NCI-H748 treated with DMSO at 0.1 percent for 48 hours (cell line): Measurements from ENCODE around the gene INSYN2A.

ENCODE experiments used
- DNase-seq: peaks from one replicate; lab custom pipeline; 2025; lab: John Stamatoyannopoulos, UW

Gene INSYN2A, protein sequence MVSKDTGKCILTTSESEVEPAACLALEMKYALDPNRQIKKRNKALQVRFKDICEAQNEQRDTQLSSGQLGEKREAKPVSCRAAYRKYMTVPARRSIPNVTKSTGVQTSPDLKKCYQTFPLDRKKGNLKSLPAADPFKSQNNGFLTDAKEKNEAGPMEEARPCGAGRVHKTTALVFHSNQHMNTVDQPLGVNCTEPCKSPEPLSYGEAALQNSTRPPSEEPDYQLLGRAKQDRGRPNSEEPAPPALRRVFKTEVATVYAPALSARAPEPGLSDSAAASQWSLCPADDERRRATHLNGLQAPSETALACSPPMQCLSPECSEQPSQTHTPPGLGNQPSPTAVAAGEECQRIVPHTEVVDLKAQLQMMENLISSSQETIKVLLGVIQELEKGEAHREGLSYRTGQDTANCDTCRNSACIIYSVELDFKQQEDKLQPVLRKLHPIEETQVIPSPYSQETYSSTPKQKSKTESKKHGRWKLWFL

DNA sequence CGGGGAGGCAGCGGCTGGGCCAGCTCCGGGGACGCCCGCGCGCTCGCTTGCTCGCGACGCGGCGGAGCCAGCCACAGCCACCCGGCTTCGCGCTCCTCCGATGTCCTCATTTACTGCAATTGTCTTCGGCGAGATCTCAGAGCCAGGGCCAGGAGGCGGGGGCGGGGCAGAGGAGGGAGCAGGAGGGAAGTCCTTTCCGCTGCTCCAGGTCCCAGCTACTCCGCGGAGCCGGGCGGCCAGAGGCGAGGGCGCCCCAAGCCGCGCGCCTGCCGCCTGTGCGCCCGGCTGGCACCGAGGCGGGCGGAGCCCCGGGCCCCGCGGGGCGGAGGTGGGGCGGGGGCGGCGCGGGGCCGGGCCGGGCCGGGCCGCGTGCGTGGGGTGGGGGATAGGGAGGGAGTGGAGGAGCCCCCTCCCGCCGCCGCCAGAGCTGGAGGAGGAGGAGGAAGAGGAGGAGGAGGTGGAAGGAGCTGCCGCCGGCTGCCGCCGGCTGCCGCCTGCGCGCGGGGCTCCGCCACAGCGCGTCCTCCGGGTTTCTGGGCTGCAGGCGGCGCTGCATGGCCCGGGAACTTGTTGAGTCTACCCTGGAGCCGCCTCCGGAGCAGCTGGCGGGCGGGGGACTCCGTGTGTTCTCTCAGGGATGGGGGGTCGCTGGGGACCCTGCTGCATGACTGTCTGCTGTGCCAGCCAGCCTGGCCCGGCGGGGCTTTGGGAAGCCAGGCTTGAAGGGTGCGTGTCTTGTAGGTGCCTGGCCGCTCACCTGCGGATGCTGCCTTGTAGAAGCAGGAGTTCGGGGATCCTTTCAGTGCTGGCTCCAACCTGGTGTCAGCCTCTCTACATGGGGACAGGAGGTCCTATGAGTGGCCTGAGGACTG lies at the start of gene INSYN2A:
TSS of gene INSYN2A (minus strand) at position 310 of the 872 bp plus-strand sequence. CDS start 20,196 bp downstream, outside the sequence.
- DNase-seq = no peak

DNA sequence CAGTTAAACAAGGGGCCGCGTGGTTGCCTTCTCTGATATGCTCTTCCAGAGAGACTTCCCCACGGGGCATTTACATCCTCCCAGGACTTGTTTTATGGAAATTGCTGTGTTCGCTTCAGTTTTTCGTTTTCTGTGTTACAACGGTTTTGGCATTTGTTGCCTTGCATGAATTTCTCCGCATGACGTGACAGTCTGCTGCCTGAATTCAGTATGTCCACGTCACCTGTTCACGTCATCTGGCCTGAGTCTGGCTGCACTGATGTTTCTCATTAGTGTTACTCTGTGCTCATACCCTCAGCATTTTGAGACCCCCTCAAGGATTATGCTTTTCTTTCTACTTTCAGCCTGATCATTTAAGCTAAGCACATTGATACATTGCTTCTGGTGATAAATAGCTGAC lies 49.1 kb upstream of the INSYN2A start:
- no peak for DNase-seq

DNA sequence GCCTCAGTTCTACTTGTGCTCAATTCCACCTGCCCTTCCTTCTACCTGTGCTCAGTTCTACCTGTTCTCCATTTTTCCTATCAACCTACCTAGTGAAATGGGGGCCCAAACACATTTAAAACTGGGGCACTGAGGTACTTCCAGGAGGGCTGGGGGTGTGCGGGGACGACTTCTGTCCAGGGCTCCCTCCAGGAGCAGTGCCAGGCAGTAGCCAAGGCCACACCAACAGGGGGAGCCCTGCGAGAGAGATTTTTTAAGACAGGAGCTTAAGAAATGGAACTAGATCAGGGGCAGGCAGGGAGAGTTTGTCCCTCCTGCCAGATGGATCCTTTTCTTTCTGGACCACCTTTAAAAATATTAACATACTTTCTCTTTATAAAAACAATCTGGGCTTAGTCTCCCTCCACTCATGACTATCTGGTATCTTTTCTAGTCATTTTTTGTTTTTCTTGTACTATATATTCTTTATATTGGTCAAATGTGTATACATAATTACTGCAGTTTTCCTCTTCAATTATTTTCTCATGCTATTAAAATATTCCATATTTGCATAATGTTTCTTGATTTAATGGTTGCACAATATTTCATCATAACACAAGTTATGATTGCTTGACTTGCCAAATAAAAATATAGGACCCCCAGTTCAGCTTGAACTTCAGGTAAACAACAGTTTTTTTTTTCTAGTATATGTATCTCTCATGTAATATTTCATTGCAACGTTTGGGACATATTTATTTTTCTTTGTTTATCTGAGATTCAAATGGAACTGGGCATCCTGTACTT lies 47.3 kb upstream of the INSYN2A start:
- no peak for DNase-seq

DNA sequence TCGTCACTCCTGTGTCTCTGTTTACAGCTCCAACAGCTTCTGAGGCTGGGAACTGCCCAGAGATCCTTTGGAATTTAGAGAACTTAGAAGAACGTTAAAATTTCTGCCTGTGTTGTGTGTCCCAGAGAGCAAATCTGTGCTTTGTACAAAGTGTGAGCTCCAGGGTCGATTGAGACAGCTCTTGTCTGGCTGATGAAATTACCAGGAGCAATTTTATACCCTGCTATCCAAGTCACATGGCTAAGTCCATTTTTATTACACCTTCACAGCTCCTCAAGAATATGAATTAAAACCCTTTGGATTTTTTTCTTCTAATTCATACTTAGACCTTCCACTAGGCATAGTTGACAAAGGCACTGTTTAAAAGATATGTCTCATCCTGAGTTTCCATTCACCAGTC lies 46.5 kb upstream of the INSYN2A start:
- DNase-seq = no peak

DNA sequence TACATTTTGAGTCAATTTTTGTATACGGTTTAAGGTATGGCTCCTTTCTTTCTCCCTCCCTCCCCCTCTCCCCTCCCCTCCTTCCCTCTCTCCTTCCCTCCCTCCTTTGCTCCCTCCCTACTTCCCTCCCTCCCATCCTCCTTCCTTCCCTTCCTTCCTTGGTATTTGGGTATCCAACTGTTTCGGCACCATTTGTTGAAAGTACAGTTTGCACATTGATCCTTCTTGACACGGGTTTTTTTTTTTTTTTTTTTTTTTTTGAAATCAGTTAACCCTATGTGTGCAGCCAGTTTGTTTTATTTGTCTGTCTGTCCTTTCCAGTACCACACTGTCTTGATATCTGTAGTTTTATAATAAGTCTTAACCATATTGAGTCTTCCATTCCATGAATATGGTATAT lies 39.9 kb upstream of the INSYN2A start:
- no peak for DNase-seq

DNA sequence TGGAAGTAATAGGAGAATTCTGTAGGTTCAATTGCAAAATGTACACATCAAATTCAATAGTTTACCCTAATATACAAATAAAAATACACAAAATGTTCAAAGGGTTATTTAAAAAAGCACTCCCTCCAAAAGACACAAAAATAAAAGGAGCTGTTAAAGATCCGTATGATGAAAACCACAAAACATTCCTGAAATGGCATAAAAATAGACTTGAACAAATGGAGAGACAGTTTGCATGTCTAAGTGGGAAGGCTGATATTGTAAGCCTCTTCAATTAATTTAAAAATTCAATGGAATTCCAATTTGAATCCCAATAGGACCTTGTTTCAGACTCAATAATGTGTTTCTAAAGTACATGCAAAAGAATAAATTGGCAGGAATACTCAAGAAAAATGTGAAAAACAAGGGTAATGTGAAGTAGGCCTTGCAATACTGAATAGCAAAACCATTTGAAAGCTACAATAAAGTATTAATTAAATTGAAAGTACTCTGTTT lies 38.0 kb upstream of the INSYN2A start:
- DNase-seq = no peak

DNA sequence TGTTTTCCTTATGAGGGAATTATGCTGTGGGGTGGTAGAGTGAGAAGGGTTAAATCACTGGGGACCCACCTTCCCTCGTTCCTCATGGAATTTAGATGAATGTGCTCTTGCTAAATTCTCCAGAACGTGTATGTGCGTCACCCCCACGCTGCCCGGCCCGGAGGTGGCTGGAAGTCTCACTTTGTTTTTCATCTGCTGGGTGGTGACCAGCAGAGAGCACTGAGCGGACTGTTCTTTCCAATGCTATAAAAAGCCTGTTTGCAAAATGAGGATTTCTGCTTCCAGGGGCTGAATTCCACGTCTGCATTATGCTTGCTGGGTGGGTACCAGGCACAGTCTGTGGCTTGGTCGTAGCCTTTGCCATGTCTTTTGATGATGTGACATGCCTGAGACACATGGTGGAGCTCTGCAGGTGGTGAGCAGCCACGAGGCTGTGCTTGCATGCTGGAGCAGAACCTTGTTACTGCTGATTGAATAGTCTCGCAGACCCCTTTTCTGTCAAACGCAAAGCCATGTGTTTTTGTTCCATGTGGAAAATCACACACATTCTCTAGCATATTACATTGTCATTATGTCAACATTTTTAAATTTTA lies 31.9 kb upstream of the INSYN2A start:
- no peak for DNase-seq

DNA sequence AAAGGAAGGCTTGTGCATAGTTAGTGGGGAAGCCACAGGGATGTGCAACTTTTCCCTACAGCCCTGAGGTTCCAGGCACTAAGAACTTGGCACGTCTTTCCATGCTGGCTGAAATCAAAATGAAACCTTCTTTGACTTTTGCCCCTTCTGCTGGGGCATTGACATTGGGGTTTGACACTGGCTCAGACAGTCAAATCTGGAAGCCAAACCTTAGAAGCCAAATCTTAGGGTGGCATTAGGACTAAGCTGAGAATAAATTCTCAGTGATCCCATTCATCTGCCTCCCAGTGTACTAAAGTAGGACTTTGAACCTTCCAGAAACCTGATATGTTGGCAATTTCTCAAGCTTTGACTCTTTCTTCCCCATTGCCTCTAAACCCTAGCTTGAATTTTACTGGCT lies 31.3 kb upstream of the INSYN2A start:
- no peak for DNase-seq

DNA sequence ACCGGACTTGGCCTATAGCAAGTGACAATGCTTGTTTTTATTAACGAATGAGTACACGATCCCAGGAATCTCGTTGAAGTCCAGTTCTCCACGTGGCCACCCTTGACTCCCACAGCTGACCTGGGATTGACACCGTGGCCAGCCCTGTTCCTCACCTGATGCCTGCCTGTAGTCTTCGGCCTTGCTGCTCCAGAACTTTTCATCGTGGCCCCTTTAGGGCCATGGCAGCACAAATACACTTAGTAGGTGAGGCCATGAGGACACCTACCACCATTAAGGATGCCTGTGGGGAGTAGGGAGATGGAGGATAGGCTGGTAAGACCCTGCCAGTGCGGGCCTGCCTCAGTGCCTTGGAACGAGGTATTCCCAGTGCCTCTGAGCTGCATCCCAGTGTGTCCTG lies 30.6 kb upstream of the INSYN2A start:
- DNase-seq = no peak

DNA sequence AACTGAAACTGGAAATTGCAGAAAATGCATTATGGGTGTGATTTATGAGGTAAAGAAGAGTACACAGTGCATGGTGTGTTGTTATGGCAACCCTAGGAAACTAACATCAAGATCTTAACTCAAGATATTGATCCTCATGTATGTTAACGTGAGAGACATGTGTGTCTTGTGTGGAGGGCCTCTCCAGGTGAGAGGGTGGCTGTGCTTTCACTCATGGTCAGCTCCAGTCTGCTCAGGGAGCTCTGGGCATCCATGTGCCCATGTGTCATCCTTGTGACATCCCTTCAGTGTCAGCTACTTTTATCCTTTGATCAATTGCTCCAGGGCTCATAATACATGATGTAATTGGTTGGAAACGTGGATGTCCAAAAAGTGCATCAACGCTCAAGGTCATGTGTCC lies 24.9 kb upstream of the INSYN2A start:
- DNase-seq = no peak

DNA sequence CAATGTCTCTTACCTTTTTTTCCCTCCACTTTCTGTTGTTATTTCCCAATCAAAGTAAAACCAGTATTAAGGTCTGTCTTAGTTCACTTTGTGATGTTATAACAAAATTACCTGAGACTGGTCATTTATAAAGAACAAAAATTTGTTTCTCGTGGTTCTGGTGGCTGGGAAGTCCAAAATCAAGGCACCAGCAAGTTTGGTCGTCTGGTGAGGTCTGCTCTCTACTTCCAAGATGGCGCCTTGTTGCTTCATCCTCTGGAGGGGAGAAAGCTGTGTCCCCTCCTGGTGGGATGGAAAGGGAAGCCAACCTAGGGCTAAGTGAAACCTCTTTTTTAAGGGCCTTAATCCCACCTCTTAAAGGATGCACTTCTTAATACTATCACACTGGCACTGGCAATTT lies 22.3 kb upstream of the INSYN2A start:
- no peak for DNase-seq

DNA sequence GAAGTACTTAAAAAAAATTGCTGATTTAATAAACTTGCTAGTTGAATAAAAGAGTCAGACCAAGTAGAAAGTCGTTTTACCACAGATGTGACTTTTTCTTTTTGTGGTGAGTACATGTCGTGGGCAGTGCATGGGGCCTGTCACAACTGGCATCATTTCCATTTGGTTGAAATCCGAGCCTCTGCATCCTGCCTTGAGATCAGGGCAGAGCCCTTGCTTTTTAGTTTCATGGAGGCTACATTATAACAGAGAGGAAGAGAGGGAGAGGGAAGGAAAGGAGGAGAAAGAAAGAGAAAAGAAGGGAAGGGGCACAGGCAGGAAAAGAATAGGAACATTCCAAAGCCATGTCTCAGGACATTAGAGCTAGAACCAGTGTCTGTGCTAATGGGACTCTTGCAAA lies 20.4 kb upstream of the INSYN2A start:
- DNase-seq = no peak

DNA sequence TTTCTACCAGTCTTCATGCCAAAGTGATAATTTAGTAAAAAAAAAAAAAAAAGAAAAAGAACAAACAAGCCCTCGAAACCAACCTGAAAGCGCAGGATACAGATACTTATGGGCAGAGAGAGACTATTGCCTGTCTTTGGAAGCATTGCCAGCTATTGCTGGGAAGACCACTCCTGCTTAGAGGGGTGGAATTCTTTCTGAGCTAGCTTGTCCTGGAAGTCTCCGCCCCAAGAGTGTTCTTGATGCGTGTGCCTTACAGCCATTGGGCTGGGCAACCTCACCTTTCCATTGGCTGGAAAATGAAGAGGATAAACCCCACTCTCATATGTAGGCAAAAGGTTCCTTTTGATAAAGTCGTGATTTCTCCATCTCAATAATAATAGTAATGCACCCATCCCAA lies 19.9 kb upstream of the INSYN2A start:
- DNase-seq = no peak

DNA sequence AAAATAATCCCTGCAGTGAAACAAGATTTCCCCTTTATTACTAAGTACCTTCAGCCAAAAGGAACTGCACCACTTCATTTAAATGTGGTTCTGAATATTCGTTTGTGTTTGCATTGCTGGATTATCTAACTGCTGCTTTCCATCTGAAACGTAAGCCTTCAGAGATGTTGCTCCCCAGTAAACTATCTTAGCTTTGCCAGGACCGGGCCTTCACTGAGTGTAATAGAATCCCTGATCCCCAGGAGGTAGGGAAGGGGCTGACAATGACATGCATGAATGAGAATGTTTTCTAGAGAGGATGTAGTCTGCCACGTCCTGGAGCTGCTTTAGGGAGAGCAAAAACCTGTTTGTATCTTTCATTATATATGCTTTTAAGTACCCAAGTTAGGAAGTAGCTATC lies 19.5 kb upstream of the INSYN2A start:
- no peak for DNase-seq

DNA sequence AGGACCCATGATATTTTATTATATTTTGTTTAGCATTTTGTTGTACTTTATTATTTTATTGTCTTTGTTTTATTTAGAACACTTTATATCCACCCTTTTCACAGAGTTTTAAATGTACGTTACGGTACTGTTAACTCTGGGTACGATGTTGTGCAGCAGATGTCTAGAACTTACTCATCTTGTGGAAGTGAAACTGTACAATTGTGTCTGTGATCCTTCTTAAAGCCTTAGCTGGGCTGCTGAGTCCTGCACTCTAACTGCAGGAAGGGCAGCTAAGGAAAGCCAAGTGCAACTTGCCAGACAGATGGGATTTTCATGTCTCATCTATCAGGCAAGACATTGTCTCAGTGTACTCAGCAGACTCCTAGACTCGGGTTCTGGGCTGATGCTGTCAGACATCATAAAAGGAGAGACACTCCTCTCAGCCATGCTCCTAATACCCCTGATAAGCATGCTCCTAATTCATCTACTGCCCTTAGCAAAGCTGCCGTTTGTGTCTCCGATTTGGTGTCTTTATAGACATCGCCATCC lies 14.6 kb upstream of the INSYN2A start:
- DNase-seq = no peak

DNA sequence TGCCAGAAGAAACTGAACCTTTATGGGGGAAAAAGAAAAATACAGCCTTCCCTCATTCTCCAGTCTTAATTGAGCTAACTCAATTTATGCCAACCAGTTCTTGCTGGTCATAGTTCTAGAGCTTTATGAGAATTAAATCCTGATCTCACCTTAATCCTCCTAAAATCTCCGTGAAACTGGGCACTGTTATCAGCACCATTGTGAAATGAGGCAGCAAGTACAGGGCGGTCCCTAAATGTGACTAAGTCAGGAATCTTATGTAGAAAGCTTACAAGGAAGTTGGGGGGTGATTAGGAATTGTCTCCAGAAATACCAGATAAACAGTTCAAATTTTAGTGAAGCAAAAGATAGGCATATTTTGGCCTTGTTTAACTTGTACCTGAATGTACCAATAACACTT lies 10.7 kb upstream of the INSYN2A start:
- no peak for DNase-seq

DNA sequence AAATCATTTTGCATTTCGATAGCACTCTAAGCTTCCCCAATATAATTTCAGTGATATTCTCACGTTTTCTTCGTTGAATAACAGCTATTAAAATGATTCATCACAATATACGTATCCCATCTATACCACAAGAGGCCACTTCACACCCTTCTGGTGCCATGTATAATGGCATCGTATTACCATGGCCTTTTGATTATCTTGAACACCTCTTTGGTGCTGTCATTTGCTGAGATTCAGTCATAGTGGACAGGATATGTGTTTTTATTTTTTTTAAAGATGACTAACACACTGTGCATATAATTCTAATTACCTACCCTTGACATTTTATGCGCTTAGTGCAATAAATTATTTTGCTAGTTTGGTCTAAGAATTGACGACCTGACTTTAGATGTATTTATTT lies 6.7 kb upstream of the INSYN2A start:
- no peak for DNase-seq

DNA sequence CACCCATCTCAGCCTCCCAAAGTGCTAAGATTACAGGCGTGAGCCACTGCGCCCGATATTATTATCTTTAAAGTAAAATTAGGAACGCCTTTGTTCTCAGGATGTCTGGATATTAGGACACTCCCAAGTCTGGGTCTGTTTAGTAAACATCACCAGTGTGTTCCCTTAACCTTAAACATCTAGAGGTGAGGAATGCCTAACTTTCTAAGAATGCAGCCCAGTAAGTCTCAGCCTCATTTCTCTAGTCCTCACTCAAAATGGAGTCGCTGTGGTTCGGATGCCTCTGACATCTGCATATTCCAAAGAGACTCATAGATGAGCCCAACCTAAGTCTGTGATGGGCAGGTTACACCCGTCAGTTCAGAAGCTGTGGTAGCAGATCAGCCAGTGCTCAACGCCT lies 4.3 kb upstream of the INSYN2A start:
- no peak for DNase-seq

DNA sequence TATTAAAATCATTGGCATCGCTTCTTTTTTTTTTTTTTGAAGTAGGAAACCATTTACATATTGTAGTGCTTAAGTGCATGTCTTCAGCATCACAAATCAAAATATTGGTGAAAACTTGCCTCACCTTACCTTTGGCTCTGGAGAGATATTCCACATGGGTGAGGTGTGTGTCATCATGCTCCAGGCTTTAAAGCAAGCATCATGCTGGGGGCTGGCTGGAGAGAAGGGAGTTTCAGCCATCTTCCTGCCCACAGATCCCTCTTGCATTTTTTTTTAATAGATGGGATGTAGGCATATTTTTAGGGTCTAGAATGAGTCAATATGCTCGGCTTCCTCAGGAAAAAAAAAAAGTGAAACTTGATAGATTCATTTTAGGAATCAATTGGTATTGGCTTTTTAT lies 2.3 kb upstream of the INSYN2A start:
- DNase-seq = no peak

DNA sequence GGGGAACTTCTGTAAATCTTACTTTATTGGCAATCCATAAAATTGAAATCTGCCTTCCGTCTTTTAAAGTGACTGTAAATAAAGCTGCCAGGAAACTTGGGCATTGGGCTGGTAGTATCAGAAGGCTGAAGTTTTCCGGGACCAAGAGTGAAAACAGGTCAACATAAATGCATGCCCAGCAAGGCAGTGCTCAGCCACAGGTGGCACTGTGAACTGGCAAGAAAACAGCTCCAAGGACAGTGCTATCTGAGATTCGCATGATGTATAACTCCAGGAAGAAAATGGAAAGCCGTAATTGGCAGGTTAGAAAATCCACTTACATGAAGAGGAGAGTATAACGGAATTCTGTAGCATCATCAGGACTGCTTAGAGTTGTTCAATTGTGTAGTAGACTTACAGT lies 1.9 kb upstream of the INSYN2A start:
- DNase-seq = no peak

DNA sequence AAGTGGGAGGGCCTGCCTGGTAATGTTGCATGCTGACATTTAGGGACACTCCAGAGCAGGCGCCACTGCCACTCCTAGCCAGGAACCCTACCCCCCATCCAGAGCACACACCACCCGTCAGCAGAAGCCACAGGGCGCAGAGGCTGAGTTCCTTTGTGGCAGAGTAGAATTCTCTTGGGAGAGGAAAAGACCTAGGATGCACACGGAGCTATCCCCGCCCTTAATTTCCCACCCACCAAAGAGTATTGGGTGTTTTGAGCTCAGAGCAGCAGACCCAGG lies 702 bp upstream of the INSYN2A start:
- DNase-seq = no peak
